ENCODE measurements around the gene ITGB4. TPM values are rescaled to one million over a fixed set of nuclear protein-coding genes. Genes with fewer than 3 reads are reported as not detected.

Gene ITGB4
- total RNA-seq, 1 experiment from 2014 or later = 0.28 TPM

DNA sequence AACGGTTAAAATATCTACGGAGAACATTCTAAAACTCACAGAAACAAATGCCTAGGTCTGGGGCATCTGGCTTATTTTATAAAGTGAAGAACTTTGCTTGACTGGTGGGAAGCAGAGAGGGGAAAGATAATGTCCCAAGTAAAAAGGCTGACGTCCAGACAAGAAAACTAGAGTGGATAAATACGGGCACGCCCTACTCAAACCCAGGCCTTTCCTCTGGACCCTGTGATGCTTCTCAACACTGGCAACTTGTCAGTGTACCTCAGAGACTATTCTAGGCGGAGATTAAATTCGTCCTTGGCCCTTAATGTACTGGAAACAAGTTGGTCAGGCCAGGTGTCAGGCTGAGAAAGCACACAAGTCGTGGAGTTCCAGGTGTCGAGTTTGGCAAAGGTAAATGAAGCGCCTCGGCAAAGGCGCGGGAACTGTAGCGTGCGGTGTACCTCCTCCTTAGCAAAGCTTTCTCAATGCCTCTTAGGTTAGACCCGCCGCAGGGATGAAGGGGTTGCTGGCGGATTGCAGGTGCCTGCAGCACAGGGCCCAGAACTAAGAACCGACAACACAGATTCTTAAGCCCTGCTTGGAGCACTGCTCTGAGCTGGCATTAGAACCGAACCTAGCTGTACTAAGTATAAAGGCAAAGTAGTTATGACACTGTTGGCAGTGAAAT, 62.7 kb downstream of the ITGB4 start:
- no peaks in the 10 kb centered on the region for H3K27me3 ChIP-seq (ENCODE audit: control insufficient read depth, insufficient read depth, low read length)
- DNase-seq = no peak
- H3K36me3 ChIP-seq (replicated peaks; ENCODE audit: control insufficient read depth, insufficient read depth, low read length) = no peaks in the 10 kb centered on the region
- peak overlapping the region; percentile 35 for H3K4me3 ChIP-seq (ENCODE audit: insufficient read depth, low read depth, low read length)

DNA sequence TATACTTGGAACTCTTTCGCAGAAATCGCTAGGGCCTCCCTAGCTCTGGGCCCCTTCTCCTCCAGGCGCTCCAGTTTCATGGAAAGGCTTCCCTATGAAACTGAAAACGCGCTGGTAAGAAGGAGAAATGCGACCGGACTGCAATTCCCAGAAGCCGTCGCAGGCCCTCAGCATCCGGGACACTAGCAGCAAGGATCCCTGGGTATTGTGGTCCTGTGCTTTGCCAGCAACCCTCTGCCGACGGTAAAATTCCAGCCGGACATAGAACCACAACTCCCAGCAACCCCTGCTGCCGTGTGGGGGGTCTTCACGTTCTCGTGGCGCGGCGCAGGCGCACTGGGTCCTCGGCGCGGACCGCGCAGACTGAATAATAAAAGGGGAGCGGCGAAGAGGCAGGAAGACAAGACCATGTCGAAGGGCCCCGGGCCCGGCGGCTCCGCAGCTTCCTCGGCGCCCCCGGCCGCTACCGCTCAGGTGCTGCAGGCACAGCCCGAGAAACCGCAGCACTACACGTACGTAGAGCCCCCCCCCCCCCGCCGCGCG, 63.3 kb downstream of the ITGB4 start, which contains the start of gene UNK:
TSS of gene UNK (plus strand) at position 334 of the 543 bp plus-strand sequence. CDS start at position 409, 75 bp downstream.
- Histone ChIP-seq H3K4me3 (ENCODE audit: insufficient read depth, low read depth, low read length) (peak within 1 kb of the TSS; percentile 52), H3K27me3 (ENCODE audit: control insufficient read depth, insufficient read depth, low read length) (no peaks in the 10 kb centered on the region), H3K36me3 (replicated peaks; ENCODE audit: control insufficient read depth, insufficient read depth, low read length) (no peaks in the 10 kb centered on the region)
- DNase-seq = peak; percentile 98

DNA sequence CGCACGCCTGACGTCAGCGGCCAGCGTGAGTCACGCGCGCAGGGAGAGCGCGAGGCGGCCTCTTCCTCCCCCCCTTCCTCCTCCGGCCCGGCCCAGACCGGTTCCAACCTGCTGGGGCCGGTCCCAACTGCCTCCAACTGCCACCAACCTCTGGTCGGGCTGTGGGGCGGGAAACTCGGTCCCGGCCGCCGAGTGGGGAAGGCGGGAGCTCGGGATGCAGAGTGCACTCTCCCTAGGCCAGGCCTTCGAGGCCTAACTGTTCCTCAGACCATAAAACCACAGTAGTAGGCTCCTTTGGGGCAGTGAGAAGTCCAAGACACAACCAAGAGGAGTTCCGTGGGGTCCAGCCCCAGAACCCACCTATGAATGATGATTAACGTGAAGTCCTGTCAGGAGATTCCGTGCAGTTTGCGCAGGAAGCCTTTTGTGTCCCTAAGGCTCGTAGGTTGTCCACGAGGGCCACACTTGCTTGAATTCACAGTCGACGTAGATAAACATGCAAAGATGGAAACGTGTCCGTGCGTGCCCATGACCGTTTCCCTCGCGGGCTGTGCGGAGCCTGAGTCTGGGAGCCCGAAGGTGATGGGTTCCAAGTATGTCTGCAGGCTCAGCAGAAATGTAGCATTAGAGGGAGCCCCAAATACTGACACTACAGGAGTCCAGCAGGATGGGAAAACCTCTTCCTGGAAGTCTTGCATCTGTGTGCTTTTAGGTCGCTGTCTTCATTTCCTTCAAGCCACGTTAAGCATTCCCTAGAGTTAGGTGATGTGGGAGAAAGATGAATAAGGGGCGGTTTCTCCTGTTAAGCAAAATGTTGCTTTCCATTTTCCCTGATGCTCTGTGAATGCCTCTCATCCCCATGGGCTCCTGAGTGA, 64.0 kb downstream of the ITGB4 start:
- H3K36me3 ChIP-seq (replicated peaks; ENCODE audit: control insufficient read depth, insufficient read depth, low read length) = no peaks in the 10 kb centered on the region
- H3K4me3 ChIP-seq (ENCODE audit: insufficient read depth, low read depth, low read length) = peak overlapping the region; percentile 52
- DNase-seq = peak; percentile 94
- no peaks in the 10 kb centered on the region for H3K27me3 ChIP-seq (ENCODE audit: control insufficient read depth, insufficient read depth, low read length)

DNA sequence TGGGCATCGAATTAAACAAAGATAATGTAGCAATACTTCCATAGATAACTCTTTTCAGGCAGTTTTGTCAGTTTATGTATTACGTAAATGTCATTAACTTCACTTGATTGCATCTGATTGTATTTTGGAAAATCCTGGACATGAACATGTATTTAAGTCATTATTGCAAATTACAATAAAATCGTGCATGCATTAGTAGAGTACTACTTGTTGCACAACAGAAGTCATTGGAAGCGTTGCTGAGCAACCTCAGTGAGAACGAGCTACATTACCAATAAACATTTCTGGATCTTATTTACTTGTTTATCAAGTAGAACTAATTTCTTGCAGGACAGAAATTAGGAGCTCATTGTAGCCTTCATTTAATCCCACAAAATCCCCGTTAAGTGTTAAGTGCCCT, 70.0 kb downstream of the ITGB4 start:
- H3K36me3 ChIP-seq (replicated peaks; ENCODE audit: control insufficient read depth, insufficient read depth, low read length) = peaks cover 4% of the 10 kb centered on the region
- no peak overlapping the region for H3K4me3 ChIP-seq (ENCODE audit: insufficient read depth, low read depth, low read length)
- no peaks in the 10 kb centered on the region for H3K27me3 ChIP-seq (ENCODE audit: control insufficient read depth, insufficient read depth, low read length)
- no peak for DNase-seq

DNA sequence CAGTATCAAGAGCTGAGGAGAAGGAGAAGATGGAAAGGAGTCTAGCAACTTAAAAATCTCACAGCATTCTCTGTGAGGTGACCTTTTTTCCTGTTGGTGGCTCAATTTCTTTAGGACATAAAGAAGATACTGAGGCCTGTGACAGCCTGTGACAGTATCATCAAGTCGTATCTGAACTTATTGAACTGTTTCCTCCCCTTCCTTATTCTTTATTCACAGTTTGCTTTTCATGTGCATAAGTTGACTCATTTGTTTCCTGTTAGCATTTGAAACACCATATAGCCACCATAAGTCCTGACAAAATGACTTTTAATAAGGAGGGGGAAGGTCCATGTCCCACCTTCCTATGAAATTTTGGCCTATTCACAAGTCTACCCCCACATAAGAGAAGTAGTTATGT, 72.2 kb downstream of the ITGB4 start:
- H3K27me3 ChIP-seq (ENCODE audit: control insufficient read depth, insufficient read depth, low read length) = no peaks in the 10 kb centered on the region
- DNase-seq = no peak
- no peak overlapping the region for H3K4me3 ChIP-seq (ENCODE audit: insufficient read depth, low read depth, low read length)
- H3K36me3 ChIP-seq (replicated peaks; ENCODE audit: control insufficient read depth, insufficient read depth, low read length) = peaks cover 7% of the 10 kb centered on the region

DNA sequence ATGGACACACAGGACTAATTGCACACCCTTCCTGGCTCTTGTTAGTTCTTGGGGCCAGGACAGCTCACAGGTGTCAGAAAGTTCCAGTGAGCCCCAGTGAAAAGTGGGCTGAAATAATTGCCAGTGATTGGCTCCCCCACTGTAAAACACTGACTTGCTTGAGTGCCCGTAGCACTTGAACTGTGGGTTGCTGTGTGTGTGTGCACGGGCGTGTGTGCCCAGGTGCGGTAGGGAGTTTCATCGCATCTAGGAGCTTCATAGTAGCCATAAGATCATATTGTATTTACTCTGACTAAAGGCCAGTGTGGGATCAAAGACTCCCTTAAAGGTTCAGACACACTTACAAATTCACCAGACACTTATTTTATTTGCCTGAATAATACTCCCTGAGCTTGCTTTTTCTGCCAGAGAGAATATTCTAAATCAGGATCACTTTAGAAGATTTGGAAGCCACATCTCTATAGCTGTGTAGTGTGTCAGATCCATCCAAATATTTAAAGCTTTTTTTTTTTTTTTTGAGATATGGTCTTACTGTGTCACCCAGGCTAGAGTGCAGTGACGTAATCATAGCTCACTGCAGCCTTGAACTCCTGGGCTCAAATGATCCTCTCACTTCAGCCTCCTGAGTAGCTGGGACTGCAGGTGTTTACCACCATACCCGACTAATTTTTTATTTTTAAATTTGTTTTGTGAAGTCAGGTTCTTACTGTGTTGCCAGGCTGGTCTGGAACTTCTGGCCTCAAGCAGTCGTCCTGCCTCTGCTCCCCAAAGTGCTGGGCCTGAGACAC, 74.8 kb downstream of the ITGB4 start:
- Histone ChIP-seq H3K4me3 (ENCODE audit: insufficient read depth, low read depth, low read length) (no peak overlapping the region), H3K36me3 (replicated peaks; ENCODE audit: control insufficient read depth, insufficient read depth, low read length) (peaks cover 9% of the 10 kb centered on the region), H3K27me3 (ENCODE audit: control insufficient read depth, insufficient read depth, low read length) (no peaks in the 10 kb centered on the region)
- no peak for DNase-seq

DNA sequence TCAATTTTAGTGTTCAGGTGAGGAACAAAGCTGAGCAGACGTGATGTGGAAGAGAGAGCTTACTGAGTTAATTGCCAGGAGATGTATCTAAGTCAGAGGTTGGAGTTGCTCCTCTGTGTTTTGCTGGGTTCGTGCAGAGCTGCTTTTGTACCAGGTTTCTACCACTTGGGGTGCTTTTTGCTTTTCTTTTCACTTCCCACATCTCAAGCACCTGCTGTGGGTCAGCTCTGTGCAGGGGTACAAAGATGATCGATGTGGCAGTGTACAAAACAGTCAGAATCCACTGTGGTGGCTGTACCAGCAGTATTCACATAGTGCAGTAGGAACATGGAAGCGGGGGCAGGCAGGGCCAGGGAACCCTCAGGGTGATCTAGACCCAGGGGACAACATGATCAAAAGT, 78.1 kb downstream of the ITGB4 start:
- Histone ChIP-seq H3K36me3 (replicated peaks; ENCODE audit: control insufficient read depth, insufficient read depth, low read length) (peaks cover 6% of the 10 kb centered on the region), H3K27me3 (ENCODE audit: control insufficient read depth, insufficient read depth, low read length) (no peaks in the 10 kb centered on the region), H3K4me3 (ENCODE audit: insufficient read depth, low read depth, low read length) (no peak overlapping the region)
- no peak for DNase-seq

DNA sequence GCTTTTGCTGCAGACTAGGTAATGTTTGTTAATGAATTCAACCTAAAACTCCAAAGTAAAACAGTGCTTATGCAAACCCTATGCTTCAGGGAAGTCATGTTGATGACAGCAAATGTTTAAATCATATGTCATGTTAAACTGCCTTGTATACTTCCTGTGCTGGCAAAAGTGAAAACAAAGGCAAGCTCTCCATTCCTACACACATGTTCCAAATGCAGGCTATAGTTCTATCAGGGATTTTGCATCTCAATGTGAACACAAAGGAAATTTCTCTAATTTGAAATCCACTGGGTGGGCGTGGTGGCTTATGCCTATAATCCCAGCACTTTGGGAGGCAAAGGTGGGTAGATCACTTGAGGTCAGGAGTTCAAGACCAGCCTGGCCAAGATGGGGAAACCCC, 82.6 kb downstream of the ITGB4 start:
- Histone ChIP-seq H3K36me3 (replicated peaks; ENCODE audit: control insufficient read depth, insufficient read depth, low read length) (peaks cover 2% of the 10 kb centered on the region), H3K4me3 (ENCODE audit: insufficient read depth, low read depth, low read length) (no peak overlapping the region)
- DNase-seq = no peak

DNA sequence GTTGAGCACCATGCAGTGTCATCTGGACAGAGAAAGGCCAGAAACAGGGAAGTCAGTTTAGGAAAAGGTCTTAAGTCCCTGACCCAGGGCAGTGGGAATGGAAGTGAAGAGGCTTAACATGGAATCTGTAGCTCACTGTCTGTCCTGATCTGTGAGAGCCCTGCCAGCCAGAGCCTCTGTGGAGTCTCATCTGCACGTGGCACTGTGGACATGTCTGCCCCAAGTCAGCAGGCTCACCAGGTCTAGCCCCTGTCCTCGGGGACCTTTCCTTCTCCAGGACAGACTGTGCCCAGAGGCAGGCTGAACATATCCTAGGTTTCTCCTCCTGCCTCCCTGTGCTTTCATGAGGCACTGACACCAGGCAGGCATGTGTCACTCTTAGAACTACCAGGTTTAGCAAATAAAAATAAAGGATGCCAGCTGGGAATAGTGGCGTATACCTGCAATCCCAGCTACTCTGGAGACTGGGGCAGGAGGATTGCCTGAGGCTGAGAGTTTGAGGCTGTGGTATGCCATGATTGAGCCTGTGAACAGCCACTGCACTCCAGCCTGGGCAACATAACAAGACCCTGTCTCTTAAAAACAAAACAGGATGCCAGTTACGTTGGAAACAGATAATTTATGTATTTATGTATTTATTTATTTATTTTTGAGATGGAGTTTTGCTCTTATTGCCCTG, 85.7 kb downstream of the ITGB4 start:
- no peak for DNase-seq
- peaks cover 5% of the 10 kb centered on the region for H3K36me3 ChIP-seq (replicated peaks; ENCODE audit: control insufficient read depth, insufficient read depth, low read length)

More for the DNA sequence above, 82.6 kb downstream of the ITGB4 start:
- no peaks in the 10 kb centered on the region for H3K27me3 ChIP-seq (ENCODE audit: control insufficient read depth, insufficient read depth, low read length)

More for the DNA sequence above, 85.7 kb downstream of the ITGB4 start:
- H3K27me3 ChIP-seq (ENCODE audit: control insufficient read depth, insufficient read depth, low read length) = no peaks in the 10 kb centered on the region
- no peak overlapping the region for H3K4me3 ChIP-seq (ENCODE audit: insufficient read depth, low read depth, low read length)

Other genes starting within 250 kb of the ITGB4 start
- gene CASKIN2, start 205.9 kb upstream of the ITGB4 start, total RNA-seq (2014; rRNA removed; shearing (Covaris generic)) = 11.8 and 13.1 TPM in 2 replicates
- 45.2 and 49.4 TPM in 2 replicates for gene TSEN54, start 204.9 kb upstream of the ITGB4 start, total RNA-seq (2014; rRNA removed; shearing (Covaris generic))
- gene LLGL2, start 195.8 kb upstream of the ITGB4 start, total RNA-seq (2014; rRNA removed; shearing (Covaris generic)) = 41.5 and 49.2 TPM in 2 replicates
- gene MYO15B, start 133.7 kb upstream of the ITGB4 start, total RNA-seq (2014; rRNA removed; shearing (Covaris generic)) = 9.9 and 14.6 TPM in 2 replicates
- gene SMIM5, start 88.0 kb upstream of the ITGB4 start, total RNA-seq (2014; rRNA removed; shearing (Covaris generic)) = 0.11 TPM in 1 of 2 replicates, not detected in the other
- gene RECQL5, start 54.3 kb upstream of the ITGB4 start, total RNA-seq (2014; rRNA removed; shearing (Covaris generic)) = 36.3 and 40.0 TPM in 2 replicates
- gene SAP30BP, start 54.1 kb upstream of the ITGB4 start, total RNA-seq (2014; rRNA removed; shearing (Covaris generic)) = 52.9 and 61.3 TPM in 2 replicates
- gene GALK1, start 43.7 kb downstream of the ITGB4 start, total RNA-seq (2014; rRNA removed; shearing (Covaris generic)) = 43.4 and 47.2 TPM in 2 replicates
- 17.9 and 21.7 TPM in 2 replicates for gene UNK, start 63.3 kb downstream of the ITGB4 start, total RNA-seq (2014; rRNA removed; shearing (Covaris generic))
- gene UNC13D, start 122.9 kb downstream of the ITGB4 start, total RNA-seq (2014; rRNA removed; shearing (Covaris generic)) = 4.2 and 7.2 TPM in 2 replicates
- 44.8 and 48.2 TPM in 2 replicates for gene WBP2, start 133.9 kb downstream of the ITGB4 start, total RNA-seq (2014; rRNA removed; shearing (Covaris generic))
- 8.5 and 14.1 TPM in 2 replicates for gene TRIM47, start 157.1 kb downstream of the ITGB4 start, total RNA-seq (2014; rRNA removed; shearing (Covaris generic))
- gene TRIM65, start 175.5 kb downstream of the ITGB4 start, total RNA-seq (2014; rRNA removed; shearing (Covaris generic)) = 66.4 and 69.4 TPM in 2 replicates
- 100 and 125 TPM in 2 replicates for gene MRPL38, start 183.4 kb downstream of the ITGB4 start, total RNA-seq (2014; rRNA removed; shearing (Covaris generic))
- 17.9 and 27.7 TPM in 2 replicates for gene FBF1, start 219.6 kb downstream of the ITGB4 start, total RNA-seq (2014; rRNA removed; shearing (Covaris generic))